OCI-M2 (cell line): ENCODE results near the gene DYSF.

Experiments
- DNase-seq: peaks from one replicate; lab custom pipeline; 2025; ENCODE audit not compliant: unreplicated experiment; lab: John Stamatoyannopoulos, UW

DYSF gene

DNA sequence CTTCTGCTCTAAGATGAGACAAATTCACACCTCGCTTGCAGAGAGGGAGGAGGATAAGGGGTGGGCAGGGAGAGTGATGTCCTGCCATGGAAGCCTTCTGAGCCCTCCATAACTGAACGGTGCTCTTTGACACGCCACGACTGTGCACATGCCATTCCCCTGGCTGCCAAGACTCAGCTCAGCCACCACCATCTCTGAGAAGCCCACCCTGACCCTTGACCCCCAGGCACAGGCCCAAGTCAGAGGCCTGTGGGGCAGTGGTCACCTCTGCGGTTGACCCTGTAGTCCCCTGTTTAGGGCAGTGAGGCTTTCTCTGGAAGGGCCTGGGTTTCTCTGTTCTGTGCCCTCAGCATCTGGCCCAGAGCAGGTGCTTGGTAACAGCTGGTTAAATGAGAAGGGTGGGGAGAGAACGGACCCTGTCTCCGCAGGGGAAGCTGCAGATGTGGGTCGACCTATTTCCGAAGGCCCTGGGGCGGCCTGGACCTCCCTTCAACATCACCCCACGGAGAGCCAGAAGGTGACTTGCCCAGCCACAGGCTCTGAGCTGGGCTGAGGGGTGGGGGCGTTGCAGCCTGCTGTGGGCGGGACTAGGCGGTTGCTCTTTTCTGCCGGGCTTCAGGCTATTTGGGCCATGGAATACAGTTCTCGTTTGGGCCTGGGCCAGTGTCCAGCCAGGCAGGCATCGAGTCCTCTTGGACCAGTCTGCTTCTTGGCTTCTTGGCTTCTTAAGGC, 215.1 kb downstream of the DYSF start:
- DNase-seq = no peak

DNA sequence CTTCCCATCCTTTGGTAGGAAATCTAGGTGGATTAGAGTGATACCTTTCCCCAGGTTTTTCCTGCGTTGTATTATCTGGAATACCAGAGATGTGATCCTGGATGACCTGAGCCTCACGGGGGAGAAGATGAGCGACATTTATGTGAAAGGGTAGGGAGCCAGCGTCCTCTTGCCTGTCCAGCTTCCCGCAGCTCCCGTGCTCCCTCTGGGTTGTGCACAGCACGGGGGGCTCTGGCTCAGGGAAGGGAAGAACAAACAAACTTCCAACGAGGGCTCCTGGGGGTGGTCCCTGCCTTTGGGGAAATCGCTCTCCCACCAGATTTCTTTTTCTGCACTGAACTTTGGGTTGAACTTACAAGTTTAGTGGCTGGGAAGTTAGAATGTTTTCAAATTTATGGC, 215.7 kb downstream of the DYSF start:
- DNase-seq = no peak

DNA sequence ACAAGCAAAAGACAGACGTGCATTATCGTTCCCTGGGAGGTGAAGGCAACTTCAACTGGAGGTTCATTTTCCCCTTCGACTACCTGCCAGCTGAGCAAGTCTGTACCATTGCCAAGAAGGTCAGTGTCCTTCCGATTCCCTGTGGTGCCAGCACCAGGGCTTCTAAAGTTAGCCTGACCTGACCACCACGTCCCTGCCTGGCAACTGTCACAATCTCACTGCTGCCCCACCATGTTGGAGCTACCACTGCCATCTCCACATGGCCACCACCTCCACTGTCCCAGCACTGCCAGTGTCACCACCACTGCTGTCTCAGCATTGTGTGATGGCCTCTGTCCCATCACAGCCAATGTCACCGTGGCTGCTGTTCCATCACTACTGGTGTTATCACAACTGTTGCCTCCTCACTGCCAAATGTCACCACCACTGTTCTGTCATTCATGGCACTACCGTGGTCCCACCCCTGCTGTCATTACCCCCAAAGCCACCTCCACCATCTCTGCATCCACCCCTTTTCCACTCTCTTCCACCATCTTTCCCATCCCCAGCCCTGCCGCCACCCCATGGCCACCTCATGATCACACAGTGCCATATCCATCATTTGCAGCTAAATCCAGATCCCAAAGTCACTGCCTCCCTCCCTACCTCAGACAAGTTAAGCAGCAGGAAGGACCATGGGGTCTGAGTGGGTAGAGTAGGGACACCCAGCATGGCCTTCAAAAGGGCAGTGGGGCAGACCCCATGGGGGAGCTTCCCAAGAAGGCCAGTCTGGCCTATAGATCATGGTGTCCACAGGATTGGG, 216.5 kb downstream of the DYSF start:
- no peak for DNase-seq

DNA sequence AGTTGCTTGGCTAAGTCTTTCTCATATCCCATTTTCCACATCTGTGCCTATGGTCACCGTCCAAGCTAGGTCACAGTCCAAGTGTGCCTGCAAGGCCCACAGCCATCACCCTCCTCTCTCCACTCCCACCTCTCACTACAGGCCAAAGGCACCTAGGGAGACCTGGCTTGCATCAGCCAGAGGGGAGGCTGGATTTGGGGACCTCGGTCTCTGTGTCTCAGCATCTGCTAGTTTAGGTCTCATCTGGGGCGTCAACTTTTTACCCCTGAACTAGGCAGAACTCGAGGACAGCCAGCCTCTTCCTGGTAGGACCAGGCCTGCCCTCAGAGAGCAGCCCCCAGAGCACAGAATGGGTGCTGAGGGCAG, 217.1 kb downstream of the DYSF start:
- no peak for DNase-seq

- no peak for DNase-seq
Observed at GRCh38 chr2:71671203-71671854, 218.0 kb downstream of the DYSF start.

DNA sequence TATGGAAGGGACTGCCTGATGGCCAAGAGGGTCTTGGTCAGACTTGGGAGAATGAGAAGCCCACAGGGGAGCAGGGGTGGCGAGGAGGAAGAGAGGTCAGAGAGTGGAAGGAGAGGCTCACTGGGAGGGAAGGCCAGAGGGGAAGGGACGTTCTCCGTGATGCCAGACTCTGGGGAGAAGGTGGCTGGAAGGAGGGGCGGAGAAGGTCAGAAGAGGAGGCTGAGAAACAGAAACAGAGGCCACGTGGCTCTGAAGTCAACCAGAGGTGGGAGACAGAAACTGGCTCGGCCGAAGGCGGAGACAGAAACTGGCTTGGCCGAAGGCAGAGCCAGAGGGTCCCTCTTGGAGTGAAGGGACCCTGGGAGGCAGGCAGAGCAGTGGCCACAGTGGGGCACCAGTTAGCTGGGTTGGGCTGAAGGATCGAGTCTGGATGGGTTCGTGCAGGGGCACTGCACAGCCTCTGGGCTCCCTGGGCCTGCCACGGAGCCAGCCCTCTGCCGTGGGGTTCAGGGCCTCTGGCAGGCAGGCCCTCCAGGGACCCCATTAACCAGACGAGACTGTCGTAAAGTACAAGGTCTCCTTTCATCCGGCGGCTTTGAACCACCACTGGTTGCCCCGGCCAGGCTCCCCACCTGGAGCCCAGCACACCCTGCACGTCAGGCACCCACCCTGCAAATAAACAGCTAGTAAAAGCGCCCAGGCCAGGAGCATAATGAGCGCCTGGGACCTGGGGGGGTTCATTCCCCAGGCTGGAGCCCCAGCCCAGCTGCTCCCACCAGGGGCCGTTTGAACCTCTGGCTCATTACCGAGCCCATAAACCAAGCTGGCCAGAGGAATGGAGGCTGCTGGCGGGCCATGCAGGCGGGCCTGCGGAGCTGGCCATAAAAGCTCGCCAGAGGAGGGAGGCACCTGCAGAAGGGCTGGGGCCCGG, 218.8 kb downstream of the DYSF start:
- no peak for DNase-seq

DNA sequence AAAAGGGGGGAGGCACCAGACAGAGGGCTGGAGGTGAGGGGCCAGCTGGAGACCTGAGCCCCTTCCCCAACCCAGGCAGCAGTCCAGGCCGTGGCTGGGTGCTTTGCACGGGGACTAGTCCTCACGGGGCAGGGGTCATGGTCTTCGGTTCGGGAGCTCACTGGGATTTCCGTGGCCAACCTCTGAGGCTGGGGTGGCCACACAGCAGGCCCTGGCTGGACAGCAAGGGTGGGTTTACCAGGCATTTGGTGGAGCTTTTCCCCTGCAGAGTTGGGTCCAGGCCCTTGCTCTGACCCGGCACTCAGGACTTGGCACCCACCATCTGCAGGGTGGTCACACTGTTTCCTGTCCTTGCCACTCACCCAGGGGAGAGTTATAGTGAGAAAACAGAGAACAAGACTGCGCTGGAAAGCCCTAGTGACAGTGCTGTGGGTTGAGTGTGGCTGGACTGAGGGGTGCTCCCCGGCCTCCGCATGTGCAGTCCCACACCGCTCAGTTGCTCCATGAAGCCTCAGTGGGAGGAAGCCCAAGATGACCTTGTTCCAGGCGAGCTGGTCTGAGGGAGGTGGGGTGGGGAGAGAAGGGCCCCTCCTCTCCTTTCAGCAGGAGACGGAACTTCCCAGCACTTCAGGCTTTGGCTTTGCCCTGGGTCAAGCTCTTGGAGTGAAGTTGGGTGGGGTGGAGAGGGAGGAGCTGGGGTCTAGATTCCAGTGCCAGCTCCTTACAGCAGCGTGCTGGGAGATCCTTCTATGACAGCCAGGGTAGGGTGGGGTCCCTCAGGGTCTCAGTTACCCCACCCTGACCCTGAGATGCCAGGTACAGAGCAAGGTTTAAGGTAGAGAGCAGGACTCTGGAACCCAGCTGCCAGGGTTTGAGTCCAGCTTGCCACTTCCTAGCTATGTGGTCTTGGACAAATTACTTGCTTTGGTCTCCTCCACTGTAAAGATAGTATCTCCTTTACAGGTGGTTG, 219.8 kb downstream of the DYSF start:
- no peak for DNase-seq

- DNase-seq = no peak
Observed at GRCh38 chr2:71674158-71674851, 220.9 kb downstream of the DYSF start.

GRCh38 chr2:71675296-71675695, 221.9 kb downstream of the DYSF start:
- DNase-seq = no peak

GRCh38 chr2:71678874-71679273, 225.5 kb downstream of the DYSF start:
- no peak for DNase-seq

- DNase-seq = no peak
Observed at GRCh38 chr2:71679491-71679890, 226.1 kb downstream of the DYSF start.

- no peak for DNase-seq
Observed at GRCh38 chr2:71680925-71681324, 227.6 kb downstream of the DYSF start.

DNA sequence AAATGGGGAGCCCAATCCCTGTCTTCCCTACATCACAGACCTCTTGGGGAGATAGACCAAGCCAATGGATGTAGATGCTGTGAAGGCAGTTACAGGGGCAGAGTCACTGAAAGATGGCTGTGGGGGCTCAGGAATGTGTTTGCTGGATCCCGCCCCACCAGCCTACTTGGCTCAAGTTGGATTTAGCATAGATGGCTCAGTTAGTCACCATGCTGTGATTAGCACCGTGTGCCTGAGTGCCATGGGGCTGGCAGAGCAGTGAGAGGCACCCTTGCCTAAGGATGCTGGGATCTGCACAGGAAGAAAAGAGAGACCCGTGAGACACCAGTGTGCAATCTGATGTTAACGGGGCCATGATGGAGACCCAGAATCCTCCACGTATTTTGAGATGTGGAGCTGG, 228.3 kb downstream of the DYSF start:
- DNase-seq = no peak

DNA sequence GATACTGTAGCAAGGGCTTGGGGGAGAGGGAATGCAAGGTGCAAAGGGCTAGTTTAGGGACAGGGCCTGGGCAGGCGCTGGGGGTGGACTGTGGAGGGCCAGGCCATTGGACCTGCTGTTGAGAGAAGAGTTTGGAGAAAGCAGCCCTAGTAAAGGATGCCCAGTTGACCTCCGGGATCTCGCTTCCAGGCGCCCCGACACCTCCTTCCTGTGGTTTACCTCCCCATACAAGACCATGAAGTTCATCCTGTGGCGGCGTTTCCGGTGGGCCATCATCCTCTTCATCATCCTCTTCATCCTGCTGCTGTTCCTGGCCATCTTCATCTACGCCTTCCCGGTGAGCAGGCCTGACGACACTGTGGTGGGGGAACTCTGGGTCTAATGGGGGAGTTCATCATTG, 229.0 kb downstream of the DYSF start:
- DNase-seq = no peak

DNA sequence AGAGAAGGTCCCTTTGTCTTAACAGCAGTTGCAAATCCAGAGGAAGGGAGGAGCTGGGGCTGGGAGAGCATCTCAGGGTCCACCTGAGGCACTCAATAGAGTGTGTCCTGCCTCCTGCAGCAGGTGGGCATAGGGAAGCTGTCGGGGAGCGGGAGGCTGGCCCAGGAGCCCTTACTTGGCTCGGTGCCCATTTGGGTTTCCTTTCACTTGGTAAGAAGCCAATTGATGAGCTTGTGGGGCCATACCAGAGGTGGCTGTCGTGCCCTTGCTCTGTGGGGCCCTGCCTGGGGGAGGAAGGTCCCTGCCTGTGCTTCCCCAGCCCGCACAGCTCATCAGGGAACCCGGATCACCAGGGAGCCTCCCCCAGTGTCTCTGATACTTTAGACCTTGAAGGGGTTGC, 229.7 kb downstream of the DYSF start:
- no peak for DNase-seq

DNA sequence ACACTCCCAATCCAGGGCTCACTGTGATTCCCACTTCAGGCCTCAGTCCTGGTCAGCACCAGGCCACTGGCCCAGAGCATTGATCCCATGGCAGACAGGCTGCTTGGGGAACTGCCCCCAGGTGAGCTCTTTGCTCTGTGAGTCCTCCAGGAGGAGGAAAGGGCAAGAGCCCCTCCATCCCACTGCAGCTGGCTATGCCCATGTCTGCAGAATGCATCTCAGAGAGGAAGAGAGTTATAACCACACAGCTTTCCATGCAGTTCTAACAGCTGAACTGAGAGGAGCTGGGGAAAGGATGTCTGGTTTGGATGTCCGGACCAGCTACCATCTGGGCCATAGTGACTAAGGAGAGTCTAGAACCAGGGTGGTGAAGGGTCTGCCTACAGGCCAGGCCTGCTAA, 230.3 kb downstream of the DYSF start:
- no peak for DNase-seq

- DNase-seq = no peak
Observed at GRCh38 chr2:71684226-71685072, 231.1 kb downstream of the DYSF start.

DNA sequence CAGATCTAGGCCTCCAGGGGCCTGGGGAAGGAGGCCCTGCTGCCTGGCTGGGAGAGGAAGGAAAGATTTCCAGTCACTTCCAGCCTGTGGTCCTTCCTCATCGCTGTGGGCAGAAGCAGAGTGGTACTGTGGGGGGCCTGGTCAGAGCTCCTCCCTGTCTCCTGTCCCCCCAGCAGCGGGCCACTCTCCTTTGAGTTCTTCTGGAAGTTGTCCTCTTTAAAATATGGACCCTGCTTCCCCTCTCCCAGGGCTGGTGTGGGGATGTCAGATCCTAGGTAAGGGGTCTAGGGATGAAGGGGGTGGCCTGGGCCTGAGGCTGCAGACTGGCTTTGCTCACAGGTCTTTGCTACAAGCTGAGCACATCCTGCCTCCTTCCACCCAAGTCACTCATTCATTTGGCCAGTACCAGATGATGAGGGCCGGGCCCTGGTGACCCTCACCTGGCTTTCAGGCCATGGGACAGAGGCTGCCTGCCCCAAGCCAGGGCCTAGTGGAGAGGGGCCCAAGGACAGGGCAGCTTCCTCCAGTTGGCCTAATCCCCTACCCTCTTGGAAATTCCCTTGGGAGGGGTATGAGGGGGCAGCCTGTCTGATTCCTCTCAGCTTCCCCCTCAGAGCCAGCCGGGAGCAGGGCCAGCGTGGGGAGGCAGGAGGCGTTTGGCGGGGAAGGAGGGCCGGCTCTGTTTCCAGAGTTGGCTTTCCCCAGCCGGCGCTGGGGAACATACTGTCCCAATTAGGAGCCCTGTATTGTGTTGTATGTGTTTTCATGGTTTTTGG, 231.9 kb downstream of the DYSF start:
- no peak for DNase-seq
